Ectodermal cell (in vitro differentiated cells): ENCODE measurements around the gene FHIT.

Experiments used
- H3K27ac ChIP-seq: 2 replicates; pipeline ENCODE4 v1.7.0; 2013; ENCODE audit warnings: mild to moderate bottlenecking, low read depth, low read length; ENCODE audit not compliant: insufficient read depth, poor library complexity, severe bottlenecking
- H3K27me3 ChIP-seq: 2 replicates; pipeline ENCODE4 v1.7.0; 2013; ENCODE audit warnings: mild to moderate bottlenecking, low read length; ENCODE audit not compliant: insufficient read depth, control insufficient read depth, poor library complexity, severe bottlenecking
- H3K36me3 ChIP-seq: one replicate; pipeline ENCODE4 v1.7.0; 2013; ENCODE audit warnings: low read length; ENCODE audit not compliant: control insufficient read depth, insufficient read depth
- H3K4me1 ChIP-seq: one replicate; pipeline ENCODE4 v1.7.0; 2013; ENCODE audit warnings: low read length; ENCODE audit not compliant: control insufficient read depth, insufficient read depth
- H3K4me3 ChIP-seq: 2 replicates; pipeline ENCODE4 v1.7.0; 2013; ENCODE audit warnings: low read depth, low read length, control low read depth; ENCODE audit not compliant: insufficient read depth
- H3K9me3 ChIP-seq: 2 replicates; pipeline ENCODE4 v1.7.0; 2013; ENCODE audit warnings: mild to moderate bottlenecking, low read length, moderate library complexity; ENCODE audit not compliant: control insufficient read depth
- WGBS, 2 experiments: methylation state at CpG; one replicate each; pipeline ENCODE4 v1.1.7; 2013; ENCODE audit warnings: missing lambda C conversion rate in 2 of 2; 5-methylcytosine and 5-hydroxymethylcytosine counted together

FHIT gene

GRCh38 chr3:59734061-59734460 is 1517.2 kb downstream of the FHIT start:
- WGBS, 2 experiments, result 94 to 95% methylated on average over 4 of the region's 4 CpGs
- Histone ChIP-seq H3K36me3 (no peaks in the 10 kb centered on the region), H3K9me3 (no peaks in the 10 kb centered on the region), H3K4me1 (peaks cover 4% of the 10 kb centered on the region), H3K27ac (no peak overlapping the region), H3K27me3 (no peaks in the 10 kb centered on the region), H3K4me3 (no peak overlapping the region)

GRCh38 chr3:59733041-59733809 is 1518.0 kb downstream of the FHIT start:
- Histone ChIP-seq H3K36me3 (no peaks in the 10 kb centered on the region), H3K4me3 (no peak overlapping the region), H3K27me3 (no peaks in the 10 kb centered on the region), H3K9me3 (no peaks in the 10 kb centered on the region), H3K27ac (no peak overlapping the region), H3K4me1 (peaks cover 4% of the 10 kb centered on the region)
- 90 to 92% methylated on average over 6 of the region's 6 CpGs for WGBS, 2 experiments

GRCh38 chr3:59731943-59732342 is 1519.3 kb downstream of the FHIT start:
- 94 to 95% methylated on average over 5 of the region's 5 CpGs for WGBS, 2 experiments

GRCh38 chr3:59730591-59730990 is 1520.7 kb downstream of the FHIT start:
- Histone ChIP-seq H3K4me1 (peaks cover 4% of the 10 kb centered on the region), H3K27ac (no peak overlapping the region), H3K4me3 (no peak overlapping the region), H3K9me3 (no peaks in the 10 kb centered on the region), H3K36me3 (no peaks in the 10 kb centered on the region), H3K27me3 (no peaks in the 10 kb centered on the region)
- WGBS, 2 experiments, result 91 to 95% methylated on average over 4 of the region's 4 CpGs

More at GRCh38 chr3:59731943-59732342, 1519.3 kb downstream of the FHIT start:
- Histone ChIP-seq H3K36me3 (no peaks in the 10 kb centered on the region), H3K4me1 (peaks cover 4% of the 10 kb centered on the region), H3K27ac (no peak overlapping the region), H3K9me3 (no peaks in the 10 kb centered on the region), H3K4me3 (no peak overlapping the region), H3K27me3 (no peaks in the 10 kb centered on the region)

- Histone ChIP-seq H3K36me3 (no peaks in the 10 kb centered on the region), H3K27me3 (no peaks in the 10 kb centered on the region), H3K9me3 (no peaks in the 10 kb centered on the region), H3K27ac (no peak overlapping the region), H3K4me3 (no peak overlapping the region), H3K4me1 (peaks cover 4% of the 10 kb centered on the region)
These were observed 1522.7 kb downstream of the FHIT start for GRCh38 chr3:59728587-59728908.

DNA sequence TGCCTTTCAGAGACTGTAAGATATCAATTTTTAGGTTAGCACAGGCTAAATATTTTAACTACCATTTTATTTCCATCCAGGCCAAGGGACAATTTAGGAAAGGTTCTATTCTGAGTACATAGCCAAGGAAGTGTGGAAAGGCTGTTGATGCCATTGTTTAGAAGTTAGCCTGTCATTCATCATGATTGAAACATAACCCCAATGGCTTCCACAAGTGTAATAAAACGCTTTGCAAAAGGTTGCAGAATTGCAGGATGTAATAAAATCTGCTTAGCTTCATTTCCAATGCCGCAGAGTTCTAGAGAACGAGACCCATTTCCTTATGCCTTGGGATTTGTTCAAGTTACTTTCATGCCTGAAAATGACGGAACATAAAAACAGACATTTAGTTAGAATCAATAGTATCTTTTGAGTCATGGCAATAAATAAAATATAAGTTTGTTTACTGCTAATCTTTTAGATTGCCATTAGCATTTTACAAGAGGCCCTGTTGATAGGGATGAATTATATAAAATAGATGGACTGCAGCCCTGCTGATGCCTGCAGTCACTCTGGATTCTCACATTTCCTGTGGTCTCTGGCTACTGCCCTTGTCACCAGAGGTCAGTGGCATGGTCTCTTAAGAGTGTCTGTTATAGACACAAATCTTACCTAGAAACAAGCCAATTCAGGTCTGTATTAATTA is 1523.2 kb downstream of the FHIT start:
- H3K27ac ChIP-seq, result no peak overlapping the region
- H3K27me3 ChIP-seq, result no peaks in the 10 kb centered on the region
- H3K4me1 ChIP-seq, result no peaks in the 10 kb centered on the region
- H3K9me3 ChIP-seq, result no peaks in the 10 kb centered on the region
- H3K36me3 ChIP-seq, result no peaks in the 10 kb centered on the region
- WGBS, 2 experiments, result 92 to 98% methylated on average over 3 to 4 of the region's 4 CpGs
- H3K4me3 ChIP-seq, result no peak overlapping the region

DNA sequence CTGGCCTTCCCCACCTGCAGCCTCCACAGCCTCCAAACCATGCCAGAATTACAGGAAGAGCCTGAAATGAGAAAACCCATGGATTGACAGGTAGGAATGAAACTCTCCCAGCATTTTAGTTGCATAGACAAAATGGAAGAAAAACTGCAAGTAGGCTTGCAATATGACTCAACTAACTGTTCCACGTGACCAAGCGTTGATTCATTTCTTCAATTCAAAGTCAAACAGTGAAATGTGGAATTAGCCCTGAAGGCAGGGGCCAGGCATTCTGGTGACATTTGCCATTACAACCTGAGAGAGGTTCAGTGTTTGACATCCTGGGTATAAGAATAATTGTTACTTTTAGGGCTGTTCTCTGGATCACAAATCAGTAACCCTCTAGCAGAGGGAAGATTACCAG is 1525.0 kb downstream of the FHIT start:
- H3K9me3 ChIP-seq, result no peaks in the 10 kb centered on the region
- no peak overlapping the region for H3K27ac ChIP-seq
- H3K4me1 ChIP-seq, result no peaks in the 10 kb centered on the region
- 96 to 97% methylated on average over 2 of the region's 2 CpGs for WGBS, 2 experiments
- H3K27me3 ChIP-seq, result no peaks in the 10 kb centered on the region
- H3K4me3 ChIP-seq, result no peak overlapping the region
- no peaks in the 10 kb centered on the region for H3K36me3 ChIP-seq

GRCh38 chr3:59717679-59718205 is 1533.5 kb downstream of the FHIT start:
- Histone ChIP-seq H3K4me3 (no peak overlapping the region), H3K27me3 (no peaks in the 10 kb centered on the region), H3K9me3 (no peaks in the 10 kb centered on the region), H3K27ac (no peak overlapping the region), H3K36me3 (no peaks in the 10 kb centered on the region), H3K4me1 (no peaks in the 10 kb centered on the region)
- whole genome bisulfite sequencing, 2 experiments, result 7 to 23% methylated on average over 1 of the region's 1 CpG

DNA sequence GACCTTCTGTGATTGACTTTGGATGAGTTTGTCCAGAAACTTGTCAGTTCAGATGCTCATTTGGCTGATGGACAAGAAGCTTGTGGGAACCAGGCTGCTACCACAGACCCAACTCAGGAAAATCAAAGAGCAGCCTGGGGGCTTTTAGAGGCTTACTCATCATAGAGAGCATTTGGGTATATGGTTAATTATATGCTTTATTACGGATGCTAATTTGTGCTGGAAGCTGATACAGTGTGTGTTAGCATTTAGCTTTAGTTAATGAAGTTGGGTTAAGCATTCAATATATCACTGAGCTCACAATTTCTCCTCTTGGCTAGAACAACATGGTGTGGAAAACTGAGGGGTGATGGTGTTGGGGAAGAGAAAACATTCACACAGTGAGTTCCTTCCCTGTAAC is 1537.2 kb downstream of the FHIT start:
- H3K4me3 ChIP-seq, result no peak overlapping the region
- no peaks in the 10 kb centered on the region for H3K36me3 ChIP-seq
- WGBS, 2 experiments, result 90 to 100% methylated on average over 1 of the region's 1 CpG
- no peaks in the 10 kb centered on the region for H3K27me3 ChIP-seq
- no peaks in the 10 kb centered on the region for H3K4me1 ChIP-seq
- H3K9me3 ChIP-seq, result no peaks in the 10 kb centered on the region
- H3K27ac ChIP-seq, result no peak overlapping the region

DNA sequence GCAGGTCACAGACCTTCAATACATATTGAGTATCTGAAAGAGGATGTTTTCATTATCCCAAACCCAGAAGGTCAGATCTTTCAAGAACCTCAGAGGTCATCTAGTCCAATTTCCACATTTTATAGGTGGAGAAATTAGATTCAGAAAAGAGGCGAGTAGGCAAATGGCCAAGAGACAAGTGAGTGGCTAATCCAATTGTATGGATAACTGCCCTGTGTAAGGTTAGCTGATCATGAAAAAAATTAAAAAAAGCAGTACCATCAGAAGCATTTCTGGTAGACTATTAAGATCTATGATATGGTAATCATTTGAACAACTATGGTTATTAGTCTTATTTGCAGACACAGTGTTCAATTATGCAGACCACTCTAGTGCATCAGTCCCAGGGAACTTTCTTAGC is 1540.7 kb downstream of the FHIT start:
- no peaks in the 10 kb centered on the region for H3K36me3 ChIP-seq
- no peak overlapping the region for H3K4me3 ChIP-seq
- H3K27me3 ChIP-seq, result no peaks in the 10 kb centered on the region
- WGBS, 2 experiments, result 97 to 100% methylated on average over 1 of the region's 1 CpG
- H3K9me3 ChIP-seq, result no peaks in the 10 kb centered on the region
- H3K4me1 ChIP-seq, result no peaks in the 10 kb centered on the region
- no peak overlapping the region for H3K27ac ChIP-seq
